Testis (tissue), 2 donors: ENCODE results near the gene SLC6A20.

ENCODE experiments used
- POLR2A ChIP-seq: fragments of 450-650 bp; IDR thresholded peaks from one replicate; pipeline ENCODE4 v1.6.1; 2017; ENCODE audit warnings: antibody characterized with exemption, mild to moderate bottlenecking, moderate library complexity
- TF ChIP-seq, protein P1 (sequence below), 3 experiments: fragments of 450-650 bp in 2 of 3; fragments of 200-600 bp in 1 of 3; sonication (generic) in 1 of 3; IDR thresholded peaks; one replicate each; pipeline ENCODE4 v1.5.1; 2016 to 2019; ENCODE audit warnings: antibody characterized with exemption in 3 of 3, mild to moderate bottlenecking in 2 of 3, moderate library complexity in 1 of 3

DNA sequence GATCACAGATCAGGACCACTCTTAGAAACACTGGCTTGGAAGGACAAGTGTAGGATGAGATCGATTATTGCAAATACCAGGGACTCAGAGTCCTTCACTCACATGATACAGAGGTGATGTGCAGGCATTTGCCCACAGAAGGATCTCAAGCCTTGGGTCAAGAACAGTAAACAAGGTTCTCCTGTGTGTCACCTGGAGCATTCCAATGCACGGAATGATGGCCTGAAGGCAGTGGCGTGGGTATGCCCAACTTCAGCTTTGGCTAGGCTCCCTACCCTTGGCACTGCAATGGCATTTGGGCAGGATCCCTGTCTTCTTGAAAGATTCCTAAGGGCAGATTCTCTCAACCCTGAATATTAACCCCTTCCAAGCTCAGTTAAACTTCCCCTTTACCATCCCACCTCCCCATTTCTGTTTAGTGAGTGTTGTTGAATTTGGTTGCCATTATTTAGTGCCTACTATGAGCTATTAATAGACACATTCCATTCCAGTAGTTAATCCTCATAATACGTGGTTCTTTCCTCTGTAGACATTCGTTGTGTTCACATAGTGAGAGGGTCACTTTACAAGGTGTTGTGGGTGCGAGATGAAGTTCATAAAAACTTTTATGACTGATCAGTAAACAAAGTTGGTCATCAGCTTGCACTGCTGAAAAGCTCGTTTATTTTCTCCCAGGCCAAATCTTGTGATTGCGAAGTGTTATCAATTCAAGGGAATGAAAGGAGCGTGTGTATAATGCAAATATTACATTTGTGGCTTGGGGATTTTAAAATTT is 46.7 kb upstream of the SLC6A20 start:
- TF ChIP-seq, protein P1, sequence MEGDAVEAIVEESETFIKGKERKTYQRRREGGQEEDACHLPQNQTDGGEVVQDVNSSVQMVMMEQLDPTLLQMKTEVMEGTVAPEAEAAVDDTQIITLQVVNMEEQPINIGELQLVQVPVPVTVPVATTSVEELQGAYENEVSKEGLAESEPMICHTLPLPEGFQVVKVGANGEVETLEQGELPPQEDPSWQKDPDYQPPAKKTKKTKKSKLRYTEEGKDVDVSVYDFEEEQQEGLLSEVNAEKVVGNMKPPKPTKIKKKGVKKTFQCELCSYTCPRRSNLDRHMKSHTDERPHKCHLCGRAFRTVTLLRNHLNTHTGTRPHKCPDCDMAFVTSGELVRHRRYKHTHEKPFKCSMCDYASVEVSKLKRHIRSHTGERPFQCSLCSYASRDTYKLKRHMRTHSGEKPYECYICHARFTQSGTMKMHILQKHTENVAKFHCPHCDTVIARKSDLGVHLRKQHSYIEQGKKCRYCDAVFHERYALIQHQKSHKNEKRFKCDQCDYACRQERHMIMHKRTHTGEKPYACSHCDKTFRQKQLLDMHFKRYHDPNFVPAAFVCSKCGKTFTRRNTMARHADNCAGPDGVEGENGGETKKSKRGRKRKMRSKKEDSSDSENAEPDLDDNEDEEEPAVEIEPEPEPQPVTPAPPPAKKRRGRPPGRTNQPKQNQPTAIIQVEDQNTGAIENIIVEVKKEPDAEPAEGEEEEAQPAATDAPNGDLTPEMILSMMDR (IDR thresholded peaks at IDR 0.05) = no peak
- TF ChIP-seq POLR2A = no peak
